ENCODE data around the gene ADIG.
"Not testable (repeated sequence)": the region's sequence is repeated elsewhere in the genome, so short reads cannot be mapped to it uniquely, and the experiment has no call there.

Gene ADIG

GRCh38 chr20:38590676-38591473 lies 9.9 kb downstream of the ADIG start:
- DNase-seq (ENCODE audit: low read depth), result no peak
- no peak overlapping the region for H3K4me3 ChIP-seq (ENCODE audit: low read length)
- TF ChIP-seq, protein P1, sequence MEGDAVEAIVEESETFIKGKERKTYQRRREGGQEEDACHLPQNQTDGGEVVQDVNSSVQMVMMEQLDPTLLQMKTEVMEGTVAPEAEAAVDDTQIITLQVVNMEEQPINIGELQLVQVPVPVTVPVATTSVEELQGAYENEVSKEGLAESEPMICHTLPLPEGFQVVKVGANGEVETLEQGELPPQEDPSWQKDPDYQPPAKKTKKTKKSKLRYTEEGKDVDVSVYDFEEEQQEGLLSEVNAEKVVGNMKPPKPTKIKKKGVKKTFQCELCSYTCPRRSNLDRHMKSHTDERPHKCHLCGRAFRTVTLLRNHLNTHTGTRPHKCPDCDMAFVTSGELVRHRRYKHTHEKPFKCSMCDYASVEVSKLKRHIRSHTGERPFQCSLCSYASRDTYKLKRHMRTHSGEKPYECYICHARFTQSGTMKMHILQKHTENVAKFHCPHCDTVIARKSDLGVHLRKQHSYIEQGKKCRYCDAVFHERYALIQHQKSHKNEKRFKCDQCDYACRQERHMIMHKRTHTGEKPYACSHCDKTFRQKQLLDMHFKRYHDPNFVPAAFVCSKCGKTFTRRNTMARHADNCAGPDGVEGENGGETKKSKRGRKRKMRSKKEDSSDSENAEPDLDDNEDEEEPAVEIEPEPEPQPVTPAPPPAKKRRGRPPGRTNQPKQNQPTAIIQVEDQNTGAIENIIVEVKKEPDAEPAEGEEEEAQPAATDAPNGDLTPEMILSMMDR (conservative IDR thresholded peaks at IDR 0.05; ENCODE audit: low read depth, low read length), result no peak

DNA sequence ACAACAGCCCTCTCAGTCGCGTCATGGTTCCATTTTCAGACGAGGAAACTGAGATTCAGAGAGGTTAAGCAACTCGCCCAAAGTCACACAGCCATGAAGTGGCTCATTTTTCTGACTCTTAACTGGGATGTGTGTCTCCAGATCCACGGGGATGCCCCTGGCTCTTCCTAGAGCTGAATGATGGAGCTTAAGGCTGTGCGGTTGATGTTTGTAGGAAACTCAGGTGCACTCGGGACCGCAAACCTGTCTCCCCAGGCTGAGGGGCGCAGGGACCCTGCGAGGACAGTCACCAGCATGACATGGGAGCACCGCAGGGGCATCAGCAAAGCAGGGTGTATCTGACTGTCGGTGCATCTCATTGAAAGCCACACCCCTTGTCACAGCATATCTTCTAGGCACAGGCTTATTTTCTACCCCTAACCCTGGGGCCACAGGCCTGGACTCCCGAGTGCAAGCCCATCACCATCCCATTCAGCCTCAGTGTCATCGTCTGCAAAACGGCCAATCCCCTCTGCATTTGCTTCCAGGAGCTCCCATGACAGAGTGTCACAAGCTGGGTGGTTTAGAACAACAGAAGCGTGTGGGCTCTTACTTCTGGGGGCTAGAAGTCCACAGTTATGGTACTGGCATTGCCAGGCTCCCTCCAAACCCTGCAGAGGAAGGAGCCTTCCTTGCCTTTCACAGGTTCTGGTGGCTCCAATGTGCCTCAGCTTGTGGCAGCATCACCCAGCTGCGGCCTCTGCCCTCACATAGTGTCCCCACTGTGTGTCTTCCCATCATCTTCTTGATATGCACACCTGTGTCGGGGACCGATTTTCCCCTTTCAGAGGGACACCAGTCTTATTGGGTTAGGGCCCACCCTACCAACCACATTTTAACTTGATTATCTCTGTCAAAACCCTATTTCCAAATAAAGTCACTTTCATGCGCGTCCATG lies 10.7 kb downstream of the ADIG start:
- H3K4me3 ChIP-seq (ENCODE audit: low read length), result no peak overlapping the region
- TF ChIP-seq, protein P1 (conservative IDR thresholded peaks at IDR 0.05; ENCODE audit: low read depth, low read length), result no peak
- no peak for DNase-seq (ENCODE audit: low read depth)

GRCh38 chr20:38592411-38592790 lies 11.4 kb downstream of the ADIG start:
- not testable (repeated sequence) for DNase-seq (ENCODE audit: low read depth); H3K4me3 ChIP-seq (ENCODE audit: low read length)

- not testable (repeated sequence) for H3K4me3 ChIP-seq (ENCODE audit: low read length); DNase-seq (ENCODE audit: low read depth)
Measured at GRCh38 chr20:38594281-38594680, 13.3 kb downstream of the ADIG start.

DNA sequence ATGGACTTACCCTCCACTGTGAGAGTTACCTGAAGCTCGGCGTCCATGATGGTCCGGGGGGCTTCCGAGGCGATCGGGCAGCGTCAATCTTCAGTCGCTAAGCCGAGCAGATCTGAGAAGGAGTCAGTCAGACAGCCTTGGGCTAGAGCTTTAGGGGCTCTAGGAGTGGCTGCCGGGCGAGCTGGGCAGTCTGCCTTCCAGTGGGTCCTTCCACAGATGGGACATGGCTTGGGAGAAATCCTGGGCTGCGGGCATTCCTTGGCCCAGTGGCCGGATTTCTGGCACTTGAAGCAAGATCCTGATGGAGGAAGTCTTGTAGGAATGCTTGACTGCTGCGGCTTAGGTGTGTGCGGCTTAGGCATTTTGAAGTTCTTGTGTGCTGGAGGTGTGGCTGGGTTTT lies 14.9 kb downstream of the ADIG start:
- not testable (repeated sequence) for DNase-seq (ENCODE audit: low read depth); H3K4me3 ChIP-seq (ENCODE audit: low read length)

- TF ChIP-seq, protein P1 (conservative IDR thresholded peaks at IDR 0.05; ENCODE audit: low read depth, low read length), result no peak
- no peak overlapping the region for H3K4me3 ChIP-seq (ENCODE audit: low read length)
- no peak for DNase-seq (ENCODE audit: low read depth)
Measured at GRCh38 chr20:38599410-38599882, 18.4 kb downstream of the ADIG start.

DNA sequence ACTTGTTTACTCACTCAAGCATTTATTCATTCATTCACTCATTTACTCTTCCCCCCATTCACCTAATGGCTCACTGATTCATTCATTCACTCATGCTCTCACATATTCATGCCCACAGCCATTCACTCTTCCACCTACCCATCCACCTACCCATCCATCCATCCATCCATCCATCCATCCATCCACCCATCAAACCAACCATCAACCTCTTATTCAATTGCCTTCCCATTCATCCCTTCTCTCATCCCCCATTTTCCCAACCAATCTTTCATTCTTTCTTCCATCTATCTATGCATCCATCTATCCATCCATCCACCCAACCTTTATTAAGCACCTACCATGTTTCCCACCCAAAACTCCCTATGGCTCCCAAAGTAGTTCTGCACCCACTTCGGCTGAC lies 19.1 kb downstream of the ADIG start:
- TF ChIP-seq, protein P1 (conservative IDR thresholded peaks at IDR 0.05; ENCODE audit: low read depth, low read length), result no peak
- no peak overlapping the region for H3K4me3 ChIP-seq (ENCODE audit: low read length)
- no peak for DNase-seq (ENCODE audit: low read depth)

DNA sequence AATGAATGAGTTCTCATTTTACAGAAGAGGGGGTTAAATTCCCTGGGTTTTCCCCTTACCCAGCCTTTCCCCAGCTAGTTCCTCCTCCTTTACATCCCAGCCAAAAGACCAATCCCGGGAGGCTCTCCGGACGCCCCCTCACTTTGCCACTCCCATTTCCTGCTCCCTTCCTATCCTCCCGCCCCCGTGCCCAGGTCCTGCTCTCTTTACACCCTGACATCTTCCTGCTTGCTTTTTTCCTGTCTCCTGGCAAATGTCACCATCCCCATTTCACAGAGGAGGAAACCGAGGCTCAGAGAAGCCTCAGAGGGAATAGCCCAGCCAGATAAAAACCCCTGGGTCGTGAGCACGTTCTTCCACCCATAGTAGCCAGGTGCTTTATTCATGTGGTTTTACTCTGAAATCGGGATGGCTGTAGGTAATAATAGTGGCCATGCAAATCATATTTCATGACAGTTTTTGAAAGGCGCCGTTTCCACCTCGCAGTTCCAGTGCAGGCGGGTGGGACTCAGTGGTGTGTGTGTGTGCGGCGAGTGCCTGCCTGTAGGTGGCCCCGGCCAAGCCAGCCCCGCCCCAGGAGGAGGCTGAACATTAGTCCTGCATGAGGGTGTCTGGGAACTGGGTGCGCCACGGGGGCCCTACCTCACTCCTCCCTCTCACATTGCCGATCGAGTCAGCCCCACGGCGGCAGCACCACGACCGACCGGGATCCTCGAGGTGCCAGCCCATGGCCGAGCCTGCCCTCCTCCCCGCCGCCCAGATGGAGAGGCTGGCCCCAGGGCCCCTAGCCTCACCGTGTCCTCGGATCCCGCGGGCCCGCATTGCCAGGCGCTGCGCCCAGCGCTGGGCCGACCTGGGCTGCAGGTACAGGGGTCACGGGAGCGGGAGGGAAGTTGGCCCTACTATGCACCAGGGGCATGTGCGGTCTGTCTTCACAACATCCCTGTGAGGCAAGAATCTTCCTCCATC lies 20.5 kb downstream of the ADIG start, which contains the start of gene ARHGAP40:
TSS of gene ARHGAP40 (plus strand) at position 594 of the 969 bp plus-strand sequence.
- TF ChIP-seq, protein P1 (conservative IDR thresholded peaks at IDR 0.05; ENCODE audit: low read depth, low read length), result peak; percentile 45

More for the DNA sequence above, 20.5 kb downstream of the ADIG start, which contains the start of gene ARHGAP40:
- peak within 1 kb of the TSS; percentile 32 for H3K4me3 ChIP-seq (ENCODE audit: low read length)
- DNase-seq (ENCODE audit: low read depth), result no peak
